Measurements from ENCODE around the gene VWCE. TPM values are rescaled to one million over a fixed set of nuclear protein-coding genes. Genes with fewer than 3 reads are reported as not detected.

VWCE gene
- total RNA-seq, 6 donors from 2014 or later: 0.40 to 10.5 (median 0.79) TPM

DNA sequence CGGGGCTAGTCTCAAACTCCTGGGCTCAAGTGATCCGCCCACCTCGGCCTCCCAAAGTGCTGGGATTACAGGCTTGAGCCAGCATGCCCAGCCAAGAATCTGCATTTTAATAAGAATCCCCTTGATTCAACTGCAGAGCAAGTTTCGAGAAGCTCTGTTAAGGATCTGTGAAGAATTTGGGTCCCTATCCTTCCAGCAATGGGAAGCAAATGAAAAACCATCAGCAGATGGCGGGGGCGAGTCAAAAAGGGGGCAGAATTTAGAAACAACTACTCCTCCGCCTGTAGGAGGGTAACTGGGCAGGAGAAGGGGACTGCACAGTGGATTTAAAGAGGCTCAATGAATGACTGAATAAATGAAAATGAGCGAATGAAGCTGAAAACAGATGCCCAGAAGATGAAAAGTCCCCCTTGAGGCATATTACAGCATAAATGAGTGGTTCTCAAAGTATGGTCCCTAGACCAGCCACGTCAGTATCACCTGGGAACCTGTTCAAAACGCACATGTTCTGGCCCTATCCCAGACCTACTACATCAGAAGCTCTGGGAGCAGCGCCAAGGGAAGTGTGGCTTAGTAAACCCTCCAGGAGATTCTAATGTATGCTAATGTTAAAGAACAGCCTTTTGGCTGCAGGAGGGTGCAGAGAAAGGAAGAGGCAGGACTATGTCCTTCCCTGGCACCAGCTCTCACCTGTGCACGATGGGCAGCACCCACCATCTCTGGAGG, 15.0 kb downstream of the VWCE start:
- no peaks in the 10 kb centered on the region for H3K9me3 ChIP-seq
- no peak for ATAC-seq (ENCODE audit: low FRiP score in 2 of 2)
- 83% methylated on average over 11 to 12 of the region's 12 CpGs for WGBS, 2 donors
- peaks cover 0 to 7% (median 1%) of the 10 kb centered on the region in 4 donors for H3K4me1 ChIP-seq
- H3K27ac ChIP-seq: no peak overlapping the region
- H3K27me3 ChIP-seq: no peaks in the 10 kb centered on the region
- no peak for TF ChIP-seq POLR2AphosphoS5 (IDR thresholded peaks at IDR 0.05)
- no peak for TF ChIP-seq CTCF (IDR thresholded peaks at IDR 0.05)
- TF ChIP-seq EP300 (IDR thresholded peaks at IDR 0.05): no peak
- TF ChIP-seq POLR2A (IDR thresholded peaks at IDR 0.05): no peak
- no peak overlapping the region for H3K4me3 ChIP-seq
- no peaks in the 10 kb centered on the region for H3K36me3 ChIP-seq
- peak in 1 of 2 donors; percentile 31 for DNase-seq

- Histone ChIP-seq H3K4me3 (no peak overlapping the region), H3K27ac (no peak overlapping the region), H3K27me3 (no peaks in the 10 kb centered on the region), H3K9me3 (no peaks in the 10 kb centered on the region), H3K36me3 (no peaks in the 10 kb centered on the region), H3K4me1 (peaks cover 0 to 7% (median 1%) of the 10 kb centered on the region in 4 donors)
- DNase-seq: no peak
- TF ChIP-seq POLR2A (IDR thresholded peaks at IDR 0.05): no peak
- TF ChIP-seq CTCF (IDR thresholded peaks at IDR 0.05): no peak
- no peak for TF ChIP-seq POLR2AphosphoS5 (IDR thresholded peaks at IDR 0.05)
- no peak for TF ChIP-seq EP300 (IDR thresholded peaks at IDR 0.05)
- 61 to 68% methylated on average over 10 of the region's 10 CpGs for WGBS, 2 donors
- ATAC-seq (ENCODE audit: low FRiP score in 2 of 2): no peak
Observed at GRCh38 chr11:61278001-61278470, 17.1 kb downstream of the VWCE start.

- 90 to 91% methylated on average over 13 to 14 of the region's 14 CpGs for WGBS, 2 donors
- no peak overlapping the region for H3K27ac ChIP-seq
- H3K9me3 ChIP-seq: no peaks in the 10 kb centered on the region
- TF ChIP-seq POLR2A (IDR thresholded peaks at IDR 0.05): no peak
- no peak for TF ChIP-seq EP300 (IDR thresholded peaks at IDR 0.05)
- TF ChIP-seq CTCF (IDR thresholded peaks at IDR 0.05): no peak
- no peak for TF ChIP-seq POLR2AphosphoS5 (IDR thresholded peaks at IDR 0.05)
- peaks cover 0 to 7% (median 1%) of the 10 kb centered on the region in 4 donors for H3K4me1 ChIP-seq
- DNase-seq (no peak), ATAC-seq (ENCODE audit: low FRiP score in 2 of 2) (no peak)
- H3K36me3 ChIP-seq: no peaks in the 10 kb centered on the region
- H3K27me3 ChIP-seq: no peaks in the 10 kb centered on the region
- H3K4me3 ChIP-seq: no peak overlapping the region
Observed at GRCh38 chr11:61277186-61278000, 17.7 kb downstream of the VWCE start.

- Histone ChIP-seq H3K27ac (no peak overlapping the region), H3K27me3 (no peaks in the 10 kb centered on the region), H3K9me3 (no peaks in the 10 kb centered on the region), H3K4me1 (no peaks in the 10 kb centered on the region), H3K4me3 (no peak overlapping the region), H3K36me3 (no peaks in the 10 kb centered on the region)
- ATAC-seq (ENCODE audit: low FRiP score in 2 of 2): no peak
- no peak for DNase-seq
- 86 to 87% methylated on average over 4 of the region's 4 CpGs for WGBS, 2 donors
- TF ChIP-seq POLR2AphosphoS5 (IDR thresholded peaks at IDR 0.05) (no peak), EP300 (IDR thresholded peaks at IDR 0.05) (no peak), CTCF (IDR thresholded peaks at IDR 0.05) (no peak), POLR2A (IDR thresholded peaks at IDR 0.05) (no peak)
Observed at GRCh38 chr11:61275191-61275590, 19.9 kb downstream of the VWCE start.

Data from upper lobe of left lung (tissue), 6 donors.